ENCODE measurements around the gene TMED4. TPM values are rescaled to one million over a fixed set of nuclear protein-coding genes. Genes with fewer than 3 reads are reported as not detected.
"Not testable (repeated sequence)": the region's sequence is repeated elsewhere in the genome, so short reads cannot be mapped to it uniquely, and the experiment has no call there.

The TMED4 gene
- total RNA-seq, 1 donor = 90.1 TPM

DNA sequence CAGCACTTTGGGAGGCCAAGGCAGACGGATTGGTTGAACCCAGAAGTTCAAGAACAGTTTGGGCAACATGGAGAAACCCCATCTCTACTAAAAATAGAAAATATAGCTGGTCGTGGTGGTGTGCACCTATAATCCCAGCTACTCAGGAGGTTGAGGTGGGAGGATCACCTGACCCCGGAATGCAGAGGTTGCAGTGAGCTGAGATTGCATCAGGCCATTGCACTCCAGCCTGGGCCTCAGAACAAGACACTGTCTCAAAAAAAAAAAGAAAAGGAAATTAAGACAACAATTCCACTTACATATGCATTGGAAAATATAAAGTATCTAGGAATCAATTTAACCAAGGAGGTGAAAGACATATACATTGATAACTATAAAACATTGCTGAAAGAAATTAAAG, 17.2 kb upstream of the TMED4 start:
- no peak overlapping the region for H2AFZ ChIP-seq (ENCODE audit: low read length)
- no peaks in the 10 kb centered on the region for H3K9me3 ChIP-seq (ENCODE audit: low read depth, low read length)

DNA sequence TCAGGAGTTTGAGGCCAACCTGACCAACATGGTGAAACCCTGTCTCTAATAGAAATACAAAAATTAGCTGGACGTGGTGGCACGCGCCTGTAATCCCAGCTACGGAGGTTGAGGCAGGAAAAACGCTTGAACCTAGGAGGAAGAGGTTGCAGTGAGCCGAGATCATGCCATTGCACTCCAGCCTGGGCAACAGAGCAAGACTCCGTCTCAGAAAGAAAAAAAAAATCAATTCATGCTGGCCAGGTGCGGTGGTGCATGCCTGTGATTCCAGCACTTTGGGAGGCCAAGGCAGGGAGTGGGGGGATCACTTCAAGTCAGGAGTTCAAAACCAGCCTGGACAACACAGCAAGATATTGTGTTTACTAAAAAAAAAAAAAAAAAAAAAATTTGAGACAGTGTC, 15.2 kb upstream of the TMED4 start:
- H3K4me1 ChIP-seq (ENCODE audit: insufficient read depth, low read length); H3K27me3 ChIP-seq (ENCODE audit: insufficient read depth, low read length); H3K36me3 ChIP-seq (ENCODE audit: insufficient read depth, low read length); H4K20me1 ChIP-seq (ENCODE audit: insufficient read depth, low read length); H3K9me3 ChIP-seq (ENCODE audit: low read depth, low read length); H3K79me2 ChIP-seq (ENCODE audit: insufficient read depth, low read length); H3K27ac ChIP-seq (ENCODE audit: low read depth, low read length); H2AFZ ChIP-seq (ENCODE audit: low read length); H3K4me3 ChIP-seq (ENCODE audit: insufficient read depth, low read length); H3K4me2 ChIP-seq (ENCODE audit: insufficient read depth, low read length); DNase-seq (ENCODE audit: insufficient read length, low spot score, missing footprints): not testable (repeated sequence)

More for the DNA sequence above, 17.2 kb upstream of the TMED4 start:
- Histone ChIP-seq H3K27me3 (ENCODE audit: insufficient read depth, low read length) (no peaks in the 10 kb centered on the region), H3K36me3 (ENCODE audit: insufficient read depth, low read length) (no peaks in the 10 kb centered on the region), H3K4me2 (ENCODE audit: insufficient read depth, low read length) (no peak overlapping the region), H4K20me1 (ENCODE audit: insufficient read depth, low read length) (no peaks in the 10 kb centered on the region), H3K27ac (ENCODE audit: low read depth, low read length) (no peak overlapping the region), H3K4me3 (ENCODE audit: insufficient read depth, low read length) (no peak overlapping the region), H3K79me2 (ENCODE audit: insufficient read depth, low read length) (no peaks in the 10 kb centered on the region), H3K4me1 (ENCODE audit: insufficient read depth, low read length) (no peaks in the 10 kb centered on the region)
- DNase-seq (ENCODE audit: insufficient read length, low spot score, missing footprints) = no peak
- TF ChIP-seq, protein P1, sequence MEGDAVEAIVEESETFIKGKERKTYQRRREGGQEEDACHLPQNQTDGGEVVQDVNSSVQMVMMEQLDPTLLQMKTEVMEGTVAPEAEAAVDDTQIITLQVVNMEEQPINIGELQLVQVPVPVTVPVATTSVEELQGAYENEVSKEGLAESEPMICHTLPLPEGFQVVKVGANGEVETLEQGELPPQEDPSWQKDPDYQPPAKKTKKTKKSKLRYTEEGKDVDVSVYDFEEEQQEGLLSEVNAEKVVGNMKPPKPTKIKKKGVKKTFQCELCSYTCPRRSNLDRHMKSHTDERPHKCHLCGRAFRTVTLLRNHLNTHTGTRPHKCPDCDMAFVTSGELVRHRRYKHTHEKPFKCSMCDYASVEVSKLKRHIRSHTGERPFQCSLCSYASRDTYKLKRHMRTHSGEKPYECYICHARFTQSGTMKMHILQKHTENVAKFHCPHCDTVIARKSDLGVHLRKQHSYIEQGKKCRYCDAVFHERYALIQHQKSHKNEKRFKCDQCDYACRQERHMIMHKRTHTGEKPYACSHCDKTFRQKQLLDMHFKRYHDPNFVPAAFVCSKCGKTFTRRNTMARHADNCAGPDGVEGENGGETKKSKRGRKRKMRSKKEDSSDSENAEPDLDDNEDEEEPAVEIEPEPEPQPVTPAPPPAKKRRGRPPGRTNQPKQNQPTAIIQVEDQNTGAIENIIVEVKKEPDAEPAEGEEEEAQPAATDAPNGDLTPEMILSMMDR (IDR thresholded peaks at IDR 0.05; ENCODE audit: extremely low read depth, low read depth, low read length) = no peak

DNA sequence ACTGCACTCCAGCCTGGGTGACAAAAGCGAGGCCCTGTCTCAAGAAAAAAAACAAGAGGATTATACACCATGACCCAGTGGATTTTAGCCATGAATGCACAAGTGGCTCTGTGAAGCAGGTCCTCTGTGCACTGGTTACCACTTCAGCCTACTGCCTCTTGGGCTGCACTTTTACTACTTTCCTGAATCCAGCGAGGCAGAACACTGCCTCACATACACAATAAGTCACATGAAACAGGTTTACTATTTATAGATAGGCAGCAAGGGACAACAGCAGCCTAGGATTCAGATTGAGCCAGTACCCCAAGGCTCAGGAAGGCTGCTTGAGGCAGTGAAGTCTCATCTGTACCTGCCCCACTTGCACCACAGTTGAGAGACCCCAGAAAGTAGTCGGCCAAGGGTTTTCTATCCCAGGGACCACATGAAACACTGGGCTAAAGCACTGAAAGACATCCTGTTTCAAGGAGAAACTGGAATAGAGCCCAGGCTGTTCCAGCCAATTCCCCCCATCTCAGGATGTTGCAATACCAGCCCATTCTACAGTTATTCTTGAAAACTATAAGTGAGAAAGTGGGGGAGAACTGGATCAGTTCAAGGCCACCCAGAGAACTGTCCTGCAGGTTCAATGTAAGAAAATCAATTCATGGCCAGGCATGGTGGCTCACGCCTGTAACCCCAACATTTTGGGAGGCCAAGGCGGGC, 14.1 kb upstream of the TMED4 start:
- H4K20me1 ChIP-seq (ENCODE audit: insufficient read depth, low read length) = no peaks in the 10 kb centered on the region
- no peaks in the 10 kb centered on the region for H3K79me2 ChIP-seq (ENCODE audit: insufficient read depth, low read length)
- no peaks in the 10 kb centered on the region for H3K27me3 ChIP-seq (ENCODE audit: insufficient read depth, low read length)
- H3K4me3 ChIP-seq (ENCODE audit: insufficient read depth, low read length) = no peak overlapping the region
- H3K4me1 ChIP-seq (ENCODE audit: insufficient read depth, low read length) = no peaks in the 10 kb centered on the region
- H3K9me3 ChIP-seq (ENCODE audit: low read depth, low read length) = no peaks in the 10 kb centered on the region
- H3K4me2 ChIP-seq (ENCODE audit: insufficient read depth, low read length) = no peak overlapping the region
- TF ChIP-seq, protein P1 (IDR thresholded peaks at IDR 0.05; ENCODE audit: extremely low read depth, low read depth, low read length) = no peak
- no peaks in the 10 kb centered on the region for H3K36me3 ChIP-seq (ENCODE audit: insufficient read depth, low read length)
- H3K27ac ChIP-seq (ENCODE audit: low read depth, low read length) = no peak overlapping the region
- no peak overlapping the region for H2AFZ ChIP-seq (ENCODE audit: low read length)
- DNase-seq (ENCODE audit: insufficient read length, low spot score, missing footprints) = no peak

DNA sequence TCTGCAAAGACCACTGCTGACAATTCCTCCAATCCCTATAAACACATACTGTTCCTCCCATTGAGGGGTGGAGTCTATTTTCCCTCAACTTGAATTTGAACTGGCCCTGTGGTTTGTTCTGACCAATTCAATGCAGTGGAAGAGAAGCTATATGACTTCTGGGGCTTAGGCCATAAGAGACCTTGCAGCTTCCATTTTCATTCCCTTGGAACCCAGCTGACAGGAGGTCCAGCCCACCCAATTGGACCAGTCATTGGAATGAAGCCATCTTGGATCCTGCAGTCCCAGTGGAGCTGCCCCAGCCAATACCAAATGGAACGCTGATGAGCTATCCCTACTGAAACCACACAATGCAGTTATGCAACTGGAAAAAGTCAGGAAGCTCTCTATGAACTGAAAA, 8.9 kb upstream of the TMED4 start:
- Histone ChIP-seq H3K4me2 (ENCODE audit: insufficient read depth, low read length) (peak overlapping the region; percentile 36), H3K4me3 (ENCODE audit: insufficient read depth, low read length) (no peak overlapping the region), H3K36me3 (ENCODE audit: insufficient read depth, low read length) (no peaks in the 10 kb centered on the region), H3K79me2 (ENCODE audit: insufficient read depth, low read length) (no peaks in the 10 kb centered on the region), H3K27ac (ENCODE audit: low read depth, low read length) (no peak overlapping the region), H4K20me1 (ENCODE audit: insufficient read depth, low read length) (no peaks in the 10 kb centered on the region), H2AFZ (ENCODE audit: low read length) (peak overlapping the region; percentile 56), H3K27me3 (ENCODE audit: insufficient read depth, low read length) (no peaks in the 10 kb centered on the region), H3K4me1 (ENCODE audit: insufficient read depth, low read length) (no peaks in the 10 kb centered on the region), H3K9me3 (ENCODE audit: low read depth, low read length) (no peaks in the 10 kb centered on the region)
- DNase-seq (ENCODE audit: insufficient read length, low spot score, missing footprints) = peak; percentile 50
- TF ChIP-seq, protein P1 (IDR thresholded peaks at IDR 0.05; ENCODE audit: extremely low read depth, low read depth, low read length) = no peak

All from osteoblast (primary cell).